ENCODE measurements around the gene MPZL2.
A peak's percentile ranks its signal among the peaks of the same experiment; 100 is the strongest.

The MPZL2 gene

GRCh38 chr11:118240999-118241763 is 22.9 kb downstream of the MPZL2 start:
- DNase-seq: no peak

GRCh38 chr11:118239509-118240205 is 24.4 kb downstream of the MPZL2 start:
- no peak for DNase-seq

- DNase-seq: no peak
These were observed 25.2 kb downstream of the MPZL2 start for GRCh38 chr11:118238929-118239328.

DNA sequence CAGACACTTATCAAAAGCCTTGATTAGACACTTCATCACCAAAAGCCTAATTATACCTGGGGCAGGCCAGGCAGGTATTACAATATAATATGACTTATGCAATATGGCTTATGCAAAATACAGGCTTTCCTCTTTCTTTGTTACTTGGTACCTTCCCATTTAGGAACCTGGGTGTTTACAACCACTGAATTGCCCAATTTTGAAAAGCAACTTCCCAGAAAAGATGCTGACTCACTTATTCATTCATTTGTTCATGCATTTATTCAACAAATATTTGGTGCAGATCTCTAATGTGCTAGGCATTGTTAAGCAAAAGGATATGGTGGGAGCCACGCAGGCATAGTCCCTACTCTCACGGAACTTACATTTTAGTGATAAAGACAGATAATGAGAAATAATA is 25.7 kb downstream of the MPZL2 start:
- DNase-seq: no peak

GRCh38 chr11:118236170-118236569 is 27.9 kb downstream of the MPZL2 start:
- no peak for DNase-seq

GRCh38 chr11:118234833-118235232 is 29.3 kb downstream of the MPZL2 start:
- DNase-seq: no peak

GRCh38 chr11:118233850-118234249 is 30.2 kb downstream of the MPZL2 start:
- no peak for DNase-seq

- no peak for DNase-seq
These were observed 30.7 kb downstream of the MPZL2 start for GRCh38 chr11:118233377-118233776.

GRCh38 chr11:118232659-118233058 is 31.4 kb downstream of the MPZL2 start:
- no peak for DNase-seq

DNA sequence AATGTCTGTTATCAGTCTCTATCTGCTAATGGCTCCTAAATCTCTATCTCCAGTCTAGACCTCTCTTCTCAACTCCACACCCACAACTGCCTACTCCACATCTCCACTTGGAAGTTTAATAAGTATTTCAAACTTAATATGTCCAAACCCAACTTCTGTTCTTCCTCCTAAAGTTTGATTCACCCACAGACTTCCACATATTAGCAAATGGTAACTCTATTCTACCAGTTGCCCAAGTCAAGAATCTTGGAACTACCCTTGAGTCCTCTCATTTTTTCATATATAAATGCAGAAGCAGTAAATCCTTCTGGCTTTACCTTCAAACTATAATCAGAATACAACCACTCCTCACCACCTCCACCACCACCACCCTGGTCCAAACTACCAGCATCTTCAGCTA is 32.6 kb downstream of the MPZL2 start:
- no peak for DNase-seq

DNA sequence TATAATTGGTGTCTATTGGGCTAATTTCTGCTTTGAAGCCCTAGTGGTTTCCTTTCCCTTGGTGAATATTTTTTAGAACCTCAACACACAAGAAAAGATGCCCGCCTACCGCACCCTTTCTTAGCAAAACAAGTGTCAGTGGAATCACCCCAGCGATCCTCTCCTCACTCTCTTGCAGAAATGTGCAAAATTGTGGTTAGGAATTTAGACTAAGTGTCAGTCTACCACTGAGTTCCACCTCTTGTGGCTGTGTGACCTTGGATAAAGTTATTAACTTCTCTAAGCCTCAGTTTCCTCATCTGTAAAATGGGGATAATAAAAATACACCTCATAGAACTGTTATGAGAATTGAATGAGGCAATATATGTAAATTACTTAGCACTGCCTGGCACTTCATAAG is 34.0 kb downstream of the MPZL2 start:
- peak; percentile 48 for DNase-seq

GRCh38 chr11:118229274-118229847 is 34.7 kb downstream of the MPZL2 start:
- DNase-seq: no peak

DNA sequence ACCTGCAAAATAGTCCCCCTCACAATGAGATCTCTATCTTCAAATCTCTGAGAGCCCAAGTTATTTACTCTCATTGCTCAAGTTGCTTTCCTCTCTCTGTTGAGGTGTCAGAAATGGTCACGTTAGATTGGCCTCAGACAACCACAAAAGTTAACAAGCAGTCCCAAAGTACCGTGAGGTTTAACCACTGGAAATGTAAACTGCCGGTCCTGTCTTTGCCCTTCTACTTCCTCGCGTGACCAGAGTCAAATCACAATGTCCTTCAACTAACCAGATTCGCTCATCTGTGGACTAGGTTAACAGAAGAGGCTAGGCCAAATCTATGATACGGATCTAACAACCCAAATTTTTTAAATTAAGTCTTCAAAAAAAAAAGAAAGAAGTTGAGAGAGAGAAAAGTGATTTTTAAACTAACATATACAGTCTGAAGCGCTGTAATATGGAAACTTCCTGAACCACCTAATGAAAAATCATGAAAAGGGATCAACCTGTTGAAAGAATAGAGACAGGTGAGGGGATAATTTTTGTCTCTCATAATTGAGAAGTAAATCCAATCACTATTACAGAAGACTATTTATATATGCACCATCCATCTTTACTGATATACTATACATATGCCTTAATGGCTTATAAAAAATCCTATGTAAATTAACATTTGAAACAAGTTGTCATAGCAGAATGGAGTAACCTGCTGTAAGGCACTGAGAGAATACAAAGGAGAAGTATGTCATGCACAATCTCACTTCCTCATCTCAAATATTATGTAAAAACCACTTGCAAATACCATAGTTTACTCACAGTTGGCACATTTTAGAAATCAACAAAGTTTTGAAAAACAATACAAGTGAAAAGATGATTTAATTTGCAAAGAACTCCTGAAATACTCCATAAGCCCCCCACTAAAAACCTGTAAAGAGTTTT is 36.0 kb downstream of the MPZL2 start:
- no peak for DNase-seq

DNA sequence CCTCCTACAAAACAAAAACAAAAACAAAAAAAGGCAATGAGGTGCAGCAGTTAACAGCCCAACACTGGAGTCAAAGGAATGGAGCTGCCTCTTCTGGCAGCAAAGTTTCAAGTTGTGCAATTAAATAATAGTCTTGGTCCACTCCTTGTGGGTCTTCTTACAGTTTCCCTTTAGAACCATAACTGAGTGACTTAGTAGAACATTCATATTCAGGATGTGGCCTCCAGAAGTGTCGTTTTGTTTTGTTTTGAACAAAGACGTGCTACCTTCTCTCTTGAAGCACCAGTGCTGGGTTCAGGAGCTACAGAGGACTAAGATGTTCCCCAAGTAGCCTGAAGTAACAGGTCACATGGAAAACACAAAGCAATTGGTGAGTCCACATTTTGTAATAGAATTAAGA is 37.3 kb downstream of the MPZL2 start:
- no peak for DNase-seq

GRCh38 chr11:118226296-118226695 is 37.8 kb downstream of the MPZL2 start:
- no peak for DNase-seq

DNA sequence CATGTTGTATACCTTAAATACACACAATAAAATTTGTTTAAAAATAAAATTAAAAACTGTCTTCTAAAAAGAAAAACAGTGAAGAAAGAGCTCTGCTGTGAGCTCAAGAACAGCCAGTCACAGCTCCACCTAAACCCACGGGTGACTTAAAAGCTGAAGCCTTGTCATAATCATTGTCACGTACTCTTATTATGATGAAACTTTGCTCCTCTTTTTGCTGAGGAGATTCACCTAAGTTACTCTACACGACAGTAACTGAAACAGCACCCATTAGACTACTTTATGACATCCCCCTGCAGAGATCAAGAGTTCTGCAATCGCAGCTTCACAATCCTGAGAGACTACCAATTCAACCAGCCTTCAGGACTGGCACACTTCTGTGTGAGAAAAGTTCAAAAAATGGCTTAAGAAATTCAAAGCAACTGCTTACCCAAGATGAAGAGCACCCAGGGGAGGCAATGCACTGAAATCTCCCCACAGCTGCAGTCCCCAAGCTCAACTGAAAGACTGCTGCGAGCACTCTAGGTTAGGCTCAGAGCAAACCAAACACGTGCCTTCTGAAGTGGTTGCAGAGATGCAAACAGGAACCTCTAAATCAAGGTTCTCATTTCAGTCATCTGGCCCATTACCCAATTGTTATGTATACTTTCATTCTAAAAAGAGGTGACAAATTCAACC is 39.4 kb downstream of the MPZL2 start, which contains the start of gene JAML:
Gene JAML, minus strand, starts transcription at position 501 of the 678 bp plus-strand sequence. CDS start 10,145 bp downstream, outside the sequence.
- DNase-seq: peak; percentile 62

- DNase-seq: no peak
These were observed 40.1 kb downstream of the MPZL2 start for GRCh38 chr11:118223992-118224391.

- DNase-seq: no peak
These were observed 40.5 kb downstream of the MPZL2 start for GRCh38 chr11:118223570-118223969.

GRCh38 chr11:118222437-118222836 is 41.7 kb downstream of the MPZL2 start:
- no peak for DNase-seq

- no peak for DNase-seq
These were observed 42.7 kb downstream of the MPZL2 start for GRCh38 chr11:118221419-118221818.

DNA sequence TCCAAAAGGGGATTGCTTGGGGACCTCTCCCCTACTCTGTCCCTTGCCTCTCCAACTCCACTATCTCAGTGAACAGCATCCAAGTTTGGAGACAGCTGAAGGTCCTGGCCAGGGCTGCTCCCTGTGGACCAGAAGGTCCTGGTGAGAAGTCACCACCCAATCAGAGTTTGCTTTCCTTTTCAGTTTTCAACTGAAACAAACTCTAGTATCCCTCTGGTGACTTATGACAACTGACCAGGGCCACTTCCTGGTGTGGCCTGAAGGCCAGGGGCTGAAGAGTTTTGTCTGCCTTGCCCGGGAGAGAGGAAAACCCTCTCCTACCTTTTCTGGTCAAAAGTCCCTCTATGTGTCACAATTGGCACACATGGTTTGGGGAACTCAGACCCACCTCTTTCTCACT is 44.4 kb downstream of the MPZL2 start:
- no peak for DNase-seq

GRCh38 chr11:118219244-118219643 is 44.9 kb downstream of the MPZL2 start:
- DNase-seq: no peak

Measured in activated T-cell treated with anti-CD3 and anti-CD28 coated beads, Interleukin-2, amount 50 U/mL, for 1 hour (primary cell).